GM20000 (cell line): ENCODE measurements around the gene NR1H4.
"Not testable (repeated sequence)": the region's sequence is repeated elsewhere in the genome, so short reads cannot be mapped to it uniquely, and the experiment has no call there.

Experiments
- DNase-seq: peaks from one replicate; pipeline ENCODE4 v3.0.0; 2012; ENCODE audit warnings: low spot score
- TF ChIP-seq, protein P1 (sequence below): IDR thresholded peaks from 2 replicates; pipeline ENCODE4 v1.5.1; 2012; ENCODE audit warnings: mild to moderate bottlenecking, control low read depth; ENCODE audit errors: extremely low read depth, missing control alignments

The NR1H4 gene

GRCh38 chr12:100578923-100579322 is 105.3 kb downstream of the NR1H4 start:
- no peak for DNase-seq
- TF ChIP-seq, protein P1, sequence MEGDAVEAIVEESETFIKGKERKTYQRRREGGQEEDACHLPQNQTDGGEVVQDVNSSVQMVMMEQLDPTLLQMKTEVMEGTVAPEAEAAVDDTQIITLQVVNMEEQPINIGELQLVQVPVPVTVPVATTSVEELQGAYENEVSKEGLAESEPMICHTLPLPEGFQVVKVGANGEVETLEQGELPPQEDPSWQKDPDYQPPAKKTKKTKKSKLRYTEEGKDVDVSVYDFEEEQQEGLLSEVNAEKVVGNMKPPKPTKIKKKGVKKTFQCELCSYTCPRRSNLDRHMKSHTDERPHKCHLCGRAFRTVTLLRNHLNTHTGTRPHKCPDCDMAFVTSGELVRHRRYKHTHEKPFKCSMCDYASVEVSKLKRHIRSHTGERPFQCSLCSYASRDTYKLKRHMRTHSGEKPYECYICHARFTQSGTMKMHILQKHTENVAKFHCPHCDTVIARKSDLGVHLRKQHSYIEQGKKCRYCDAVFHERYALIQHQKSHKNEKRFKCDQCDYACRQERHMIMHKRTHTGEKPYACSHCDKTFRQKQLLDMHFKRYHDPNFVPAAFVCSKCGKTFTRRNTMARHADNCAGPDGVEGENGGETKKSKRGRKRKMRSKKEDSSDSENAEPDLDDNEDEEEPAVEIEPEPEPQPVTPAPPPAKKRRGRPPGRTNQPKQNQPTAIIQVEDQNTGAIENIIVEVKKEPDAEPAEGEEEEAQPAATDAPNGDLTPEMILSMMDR, result no peak

GRCh38 chr12:100579844-100580243 is 106.2 kb downstream of the NR1H4 start:
- no peak for DNase-seq
- TF ChIP-seq, protein P1, result no peak

DNA sequence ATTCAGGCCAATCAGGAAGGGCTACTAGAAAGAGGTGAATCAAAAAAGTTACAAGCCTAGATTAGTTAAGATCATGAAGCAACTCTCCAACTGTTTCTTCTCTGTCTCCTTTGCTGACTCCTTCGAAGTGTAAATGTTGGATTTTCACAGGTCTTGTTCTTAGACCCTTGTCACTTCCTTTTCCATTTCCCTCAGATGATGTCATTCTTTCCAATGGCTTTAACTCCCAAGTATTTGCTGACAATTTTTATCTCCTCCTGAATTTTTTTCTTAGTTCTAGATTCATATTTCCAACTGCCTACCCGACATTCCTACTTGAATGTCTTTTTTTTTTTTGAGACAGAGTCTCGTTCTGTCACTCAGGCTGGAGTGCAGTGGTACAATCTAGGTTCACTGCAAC is 110.6 kb downstream of the NR1H4 start:
- no peak for DNase-seq
- TF ChIP-seq, protein P1, result no peak

DNA sequence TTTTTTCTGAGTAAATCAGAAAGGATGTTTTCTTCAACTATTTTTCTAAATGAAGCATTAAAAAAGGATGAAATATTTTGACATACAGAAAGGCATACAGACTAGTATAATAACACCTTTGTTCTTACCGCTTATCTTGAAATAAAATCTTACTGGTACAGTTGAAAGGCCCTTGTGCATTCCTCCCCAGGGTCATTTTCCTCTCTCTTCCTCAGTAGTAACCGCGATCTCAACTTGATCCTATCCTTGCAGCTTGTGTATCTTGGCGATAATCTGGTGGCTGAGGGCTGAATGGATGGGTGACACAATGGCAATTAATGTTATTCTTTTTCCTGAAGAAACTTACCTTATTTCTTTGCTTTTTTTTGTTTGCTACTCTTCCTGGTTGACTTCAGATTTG is 118.3 kb downstream of the NR1H4 start:
- no peak for DNase-seq

DNA sequence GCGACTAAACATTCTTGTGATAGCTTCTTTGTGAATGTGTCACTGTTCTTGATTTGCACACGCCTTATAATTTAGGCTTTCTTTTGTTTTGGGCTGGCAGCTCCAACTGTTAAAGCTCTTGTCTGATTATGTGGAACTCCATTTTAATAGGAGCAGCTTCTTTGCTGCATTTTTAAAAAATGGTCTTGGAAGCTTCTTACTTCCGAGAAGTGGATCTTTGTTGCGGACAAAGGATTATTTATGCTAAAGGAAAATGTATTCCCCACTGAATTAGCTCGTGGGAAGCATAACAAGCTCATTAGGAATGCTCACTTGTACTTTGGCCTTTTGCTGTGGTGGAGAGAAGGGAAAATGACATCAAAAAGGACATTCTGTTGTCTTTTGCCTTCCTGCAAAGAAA is 119.8 kb downstream of the NR1H4 start:
- TF ChIP-seq, protein P1, result no peak
- DNase-seq, result no peak

More for the DNA sequence above, 118.3 kb downstream of the NR1H4 start:
- TF ChIP-seq, protein P1, result no peak

DNA sequence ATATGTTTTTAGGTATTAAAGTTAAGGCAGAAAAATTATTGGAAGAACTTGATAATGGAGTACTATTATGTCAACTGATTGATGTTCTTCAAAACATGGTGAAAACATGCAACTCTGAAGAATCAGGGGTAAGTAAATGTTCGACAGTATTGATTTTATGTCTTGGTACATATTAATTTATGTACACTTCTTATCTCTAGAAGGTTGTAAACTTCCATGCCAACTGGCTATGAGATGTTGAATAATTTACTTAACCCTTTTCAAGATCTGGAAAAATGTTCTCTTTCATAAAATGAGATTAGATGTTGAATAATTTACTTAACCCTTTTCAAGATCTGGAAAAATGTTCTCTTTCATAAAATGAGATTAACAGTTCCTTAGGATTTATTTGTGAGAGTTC is 128.0 kb downstream of the NR1H4 start:
- no peak for DNase-seq
- TF ChIP-seq, protein P1, result no peak

- DNase-seq, result not testable (repeated sequence)
These were observed 129.3 kb downstream of the NR1H4 start for GRCh38 chr12:100602997-100603396.

DNA sequence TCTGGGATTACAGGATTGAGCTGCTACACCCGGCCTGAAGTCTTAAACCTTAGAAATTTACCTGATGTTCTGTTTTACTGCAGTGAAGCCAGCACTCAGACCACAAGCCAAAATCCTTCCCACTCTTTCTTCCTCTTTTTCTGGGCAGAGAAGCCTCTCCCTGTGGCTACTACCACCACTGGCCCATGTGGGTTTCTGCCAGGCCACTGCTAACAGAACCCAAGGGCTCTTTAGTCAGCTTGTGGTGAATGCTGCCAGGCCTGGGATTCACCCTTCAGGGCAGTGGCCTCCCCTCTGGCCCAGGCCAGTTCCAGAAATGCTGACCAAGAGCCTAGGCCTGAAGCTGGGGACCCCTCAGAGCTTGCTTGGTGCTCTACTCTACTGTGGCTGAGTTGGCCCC is 135.1 kb downstream of the NR1H4 start:
- TF ChIP-seq, protein P1, result no peak
- DNase-seq, result no peak
